ENCODE data around the gene ACSS1. TPM values are rescaled to one million over a fixed set of nuclear protein-coding genes. Genes with fewer than 3 reads are reported as not detected.

Gene ACSS1
- polyA plus RNA-seq, 2 of the 4 experiments (the other 2 are of a cell fraction): 7.2 to 7.6 TPM

DNA sequence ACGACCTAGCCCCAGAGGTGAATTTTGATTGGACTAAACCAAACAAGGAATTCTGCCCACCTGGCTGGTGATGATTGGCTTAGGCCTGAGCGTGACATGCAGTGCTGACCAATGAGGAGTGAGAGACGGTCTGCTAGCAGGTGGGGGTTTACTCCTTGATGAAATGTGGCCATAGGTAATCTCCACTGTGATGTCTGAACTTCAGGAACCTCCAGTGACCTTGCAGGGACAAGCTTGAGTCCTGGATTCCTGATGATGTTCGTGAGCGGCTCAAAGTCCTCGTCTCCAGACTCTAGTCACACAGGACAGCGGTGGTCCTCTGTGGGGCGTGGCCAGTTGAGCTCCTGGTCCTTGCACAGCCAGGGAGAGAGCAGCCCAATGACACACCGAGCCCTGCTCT, 15.6 kb upstream of the ACSS1 start:
- FAIRE-seq (no peak), ATAC-seq (no peak), DNase-seq (ENCODE audit: low read depth in 1 of 2, low spot score in 1 of 2) (no peak)
- Histone ChIP-seq H3K27ac (no peak overlapping the region), H3K4me2 (no peak overlapping the region), H3K4me3 (no peak overlapping the region), H3K4me1 (peaks cover 50% of the 10 kb centered on the region), H3K9me3 (no peaks in the 10 kb centered on the region)
- TF ChIP-seq HDAC2 (IDR thresholded peaks at IDR 0.05) (no peak), MAZ (IDR thresholded peaks at IDR 0.05; ENCODE audit: borderline replicate concordance, low read depth, low read length) (no peak), POLR2A (IDR thresholded peaks at IDR 0.05; ENCODE audit: low read length) (no peak), JUNB (IDR thresholded peaks at IDR 0.05) (no peak), CEBPB (IDR thresholded peaks at IDR 0.05) (no peak), ZFP36 (IDR thresholded peaks at IDR 0.05; ENCODE audit: borderline replicate concordance, partially characterized antibody) (no peak), POLR2AphosphoS2 (conservative IDR thresholded peaks at IDR 0.05; ENCODE audit: low read length) (no peak), ZC3H11A (IDR thresholded peaks at IDR 0.05) (no peak)
- TF ChIP-seq, protein P1, sequence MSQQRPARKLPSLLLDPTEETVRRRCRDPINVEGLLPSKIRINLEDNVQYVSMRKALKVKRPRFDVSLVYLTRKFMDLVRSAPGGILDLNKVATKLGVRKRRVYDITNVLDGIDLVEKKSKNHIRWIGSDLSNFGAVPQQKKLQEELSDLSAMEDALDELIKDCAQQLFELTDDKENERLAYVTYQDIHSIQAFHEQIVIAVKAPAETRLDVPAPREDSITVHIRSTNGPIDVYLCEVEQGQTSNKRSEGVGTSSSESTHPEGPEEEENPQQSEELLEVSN (IDR thresholded peaks at IDR 0.05; ENCODE audit: borderline replicate concordance, low read depth): no peak
- TF ChIP-seq, protein P2, sequence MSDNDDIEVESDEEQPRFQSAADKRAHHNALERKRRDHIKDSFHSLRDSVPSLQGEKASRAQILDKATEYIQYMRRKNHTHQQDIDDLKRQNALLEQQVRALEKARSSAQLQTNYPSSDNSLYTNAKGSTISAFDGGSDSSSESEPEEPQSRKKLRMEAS (IDR thresholded peaks at IDR 0.05): no peak
- TF ChIP-seq, protein P3, sequence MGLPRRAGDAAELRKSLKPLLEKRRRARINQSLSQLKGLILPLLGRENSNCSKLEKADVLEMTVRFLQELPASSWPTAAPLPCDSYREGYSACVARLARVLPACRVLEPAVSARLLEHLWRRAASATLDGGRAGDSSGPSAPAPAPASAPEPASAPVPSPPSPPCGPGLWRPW (IDR thresholded peaks at IDR 0.05): no peak
- 71% methylated on average over 9 of the region's 9 CpGs for WGBS (ENCODE audit: missing lambda C conversion rate)
- ChIA-PET POLR2A (no interaction called here), CTCF (interaction anchor here (0.8 to 6.1 kb wide), 4 partner anchors 12 to 174 kb away, joined by 3 to 69 read pairs (median 3); partner anchors contain the start of gene ACSS1)

DNA sequence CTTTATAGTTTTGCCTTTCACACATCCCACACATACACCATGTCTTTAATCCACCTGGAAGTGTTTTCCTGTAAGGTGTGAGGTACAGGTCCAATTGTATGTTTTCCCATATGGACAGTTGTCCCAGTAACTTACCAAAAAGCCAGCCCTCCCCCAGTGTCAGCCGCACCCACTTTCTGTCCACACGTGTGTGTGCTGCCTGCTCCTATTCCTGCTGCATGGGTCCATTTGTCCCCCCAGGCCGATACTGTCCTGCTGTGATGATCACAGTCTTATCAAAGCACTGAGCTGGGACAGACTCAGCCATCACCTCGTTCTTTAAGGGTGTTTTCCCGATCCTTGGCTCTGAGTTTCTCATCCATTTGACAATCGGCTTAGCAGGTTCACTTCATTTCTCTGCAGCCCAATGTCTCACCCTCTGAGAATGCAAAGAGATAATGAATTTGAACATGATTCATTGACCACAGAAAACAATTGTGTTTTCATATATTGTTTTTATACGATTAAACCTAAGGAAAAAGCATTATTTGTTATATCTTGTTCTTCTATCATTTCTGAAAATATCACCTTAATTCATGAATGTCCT, 14.4 kb upstream of the ACSS1 start:
- H3K4me2 ChIP-seq: peak overlapping the region; percentile 29; the same call in 2 of the 3 replicates
- ChIA-PET CTCF (interaction anchor here (0.8 to 2.3 kb wide), 3 partner anchors 12 to 78 kb away, joined by 3 to 7 read pairs (median 3); no protein-coding TSS in a partner anchor), POLR2A (no interaction called here)
- DNase-seq (ENCODE audit: low read depth in 1 of 2, low spot score in 1 of 2): no peak
- ATAC-seq: no peak
- H3K4me1 ChIP-seq: peaks cover 45% of the 10 kb centered on the region
- no peak overlapping the region for H3K4me3 ChIP-seq
- WGBS (ENCODE audit: missing lambda C conversion rate): 52% methylated on average over 7 of the region's 7 CpGs
- H3K27ac ChIP-seq: peak overlapping the region in 1 of 2 experiments; percentile 35; a peak in 2 of 6 replicates
- no peaks in the 10 kb centered on the region for H3K9me3 ChIP-seq
- TF ChIP-seq ZNF302 (CRISPR knock-in tag; IDR thresholded peaks at IDR 0.05) (no peak), ZFP36 (IDR thresholded peaks at IDR 0.05; ENCODE audit: borderline replicate concordance, partially characterized antibody) (no peak), EP300 (IDR thresholded peaks at IDR 0.05) (no peak), HEYL (CRISPR knock-in tag; IDR thresholded peaks at IDR 0.05) (no peak), KDM1A (IDR thresholded peaks at IDR 0.05; ENCODE audit: low read depth) (no peak), SREBF2 (IDR thresholded peaks at IDR 0.05) (no peak)
- FAIRE-seq: no peak

DNA sequence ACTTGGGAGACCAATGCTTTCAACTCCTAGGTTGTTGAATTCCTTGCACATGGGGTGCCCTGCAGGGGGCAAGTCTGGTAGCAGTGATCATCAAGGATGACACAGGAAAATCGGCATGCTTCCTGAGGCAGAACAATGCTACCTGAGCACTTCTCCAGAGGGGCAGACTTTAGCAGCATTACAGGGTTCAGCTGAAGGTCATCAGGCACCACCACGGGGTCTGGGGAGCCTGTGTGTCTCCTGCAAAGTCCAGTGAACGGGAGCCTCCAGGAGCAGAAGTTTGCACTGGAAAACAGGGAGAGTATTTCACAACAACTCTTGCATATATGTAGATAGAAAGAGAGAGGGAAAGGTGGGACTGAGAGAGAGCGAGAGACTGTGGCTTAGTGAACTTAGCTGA, 13.8 kb upstream of the ACSS1 start:
- DNase-seq (ENCODE audit: low read depth in 1 of 2, low spot score in 1 of 2): no peak
- POLR2A ChIA-PET: no interaction called here
- Histone ChIP-seq H3K4me1 (peaks cover 39% of the 10 kb centered on the region), H3K4me2 (peak overlapping the region; percentile 29; the same call in 2 of the 3 replicates), H3K9me3 (no peaks in the 10 kb centered on the region), H3K4me3 (no peak overlapping the region), H3K27ac (peak overlapping the region in 1 of 2 experiments; percentile 35; a peak in 2 of 6 replicates)
- TF ChIP-seq CEBPB (IDR thresholded peaks at IDR 0.05) (peak in 1 of 2 experiments; percentile 34; a peak in 2 of 4 replicates), MYC (IDR thresholded peaks at IDR 0.05; ENCODE audit: borderline replicate concordance, low read length) (no peak)
- WGBS (ENCODE audit: missing lambda C conversion rate): 35% methylated on average over 4 of the region's 4 CpGs
- CTCF ChIA-PET: interaction anchor here (1.1 to 2.3 kb wide), 4 partner anchors 11 to 326 kb away, joined by 3 to 7 read pairs (median 4); no protein-coding TSS in a partner anchor
- ATAC-seq: peak; percentile 47 to 61; a peak in 5 of 6 replicates
- FAIRE-seq: no peak

DNA sequence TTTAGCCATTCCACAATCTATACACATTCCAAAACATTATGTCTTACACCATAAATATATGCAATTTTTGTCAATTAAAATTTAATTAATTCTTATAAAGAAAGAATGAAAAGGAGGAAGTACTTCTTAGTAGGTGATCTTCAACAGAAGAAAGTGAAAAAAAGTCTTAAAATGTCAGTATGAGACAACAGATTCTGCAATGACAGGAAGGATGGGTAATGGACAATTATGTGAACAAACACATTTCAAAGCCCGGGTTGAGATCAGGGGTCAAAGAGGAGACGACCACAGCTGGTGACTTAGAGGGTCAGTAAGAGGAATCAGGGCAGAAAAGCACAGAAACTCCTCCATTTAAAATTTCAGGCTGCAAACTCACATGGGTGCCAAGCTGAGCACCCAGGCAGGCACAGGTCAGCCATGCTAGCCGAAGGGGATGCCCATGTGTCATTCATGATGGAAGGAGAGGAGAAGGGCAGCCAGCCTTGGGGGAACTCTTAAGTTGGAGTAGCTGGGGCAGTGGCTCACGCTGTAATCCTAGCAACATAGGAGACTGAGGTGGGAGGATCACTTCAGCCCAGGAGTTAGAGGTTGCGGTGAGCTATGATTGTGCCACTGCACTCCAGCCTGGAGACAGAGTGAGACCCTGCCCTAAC, 13.0 kb upstream of the ACSS1 start:
- 51% methylated on average over 5 of the region's 5 CpGs for WGBS (ENCODE audit: missing lambda C conversion rate)
- H3K4me3 ChIP-seq: no peak overlapping the region
- TF ChIP-seq, protein P4, sequence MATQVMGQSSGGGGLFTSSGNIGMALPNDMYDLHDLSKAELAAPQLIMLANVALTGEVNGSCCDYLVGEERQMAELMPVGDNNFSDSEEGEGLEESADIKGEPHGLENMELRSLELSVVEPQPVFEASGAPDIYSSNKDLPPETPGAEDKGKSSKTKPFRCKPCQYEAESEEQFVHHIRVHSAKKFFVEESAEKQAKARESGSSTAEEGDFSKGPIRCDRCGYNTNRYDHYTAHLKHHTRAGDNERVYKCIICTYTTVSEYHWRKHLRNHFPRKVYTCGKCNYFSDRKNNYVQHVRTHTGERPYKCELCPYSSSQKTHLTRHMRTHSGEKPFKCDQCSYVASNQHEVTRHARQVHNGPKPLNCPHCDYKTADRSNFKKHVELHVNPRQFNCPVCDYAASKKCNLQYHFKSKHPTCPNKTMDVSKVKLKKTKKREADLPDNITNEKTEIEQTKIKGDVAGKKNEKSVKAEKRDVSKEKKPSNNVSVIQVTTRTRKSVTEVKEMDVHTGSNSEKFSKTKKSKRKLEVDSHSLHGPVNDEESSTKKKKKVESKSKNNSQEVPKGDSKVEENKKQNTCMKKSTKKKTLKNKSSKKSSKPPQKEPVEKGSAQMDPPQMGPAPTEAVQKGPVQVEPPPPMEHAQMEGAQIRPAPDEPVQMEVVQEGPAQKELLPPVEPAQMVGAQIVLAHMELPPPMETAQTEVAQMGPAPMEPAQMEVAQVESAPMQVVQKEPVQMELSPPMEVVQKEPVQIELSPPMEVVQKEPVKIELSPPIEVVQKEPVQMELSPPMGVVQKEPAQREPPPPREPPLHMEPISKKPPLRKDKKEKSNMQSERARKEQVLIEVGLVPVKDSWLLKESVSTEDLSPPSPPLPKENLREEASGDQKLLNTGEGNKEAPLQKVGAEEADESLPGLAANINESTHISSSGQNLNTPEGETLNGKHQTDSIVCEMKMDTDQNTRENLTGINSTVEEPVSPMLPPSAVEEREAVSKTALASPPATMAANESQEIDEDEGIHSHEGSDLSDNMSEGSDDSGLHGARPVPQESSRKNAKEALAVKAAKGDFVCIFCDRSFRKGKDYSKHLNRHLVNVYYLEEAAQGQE (IDR thresholded peaks at IDR 0.05): no peak
- TF ChIP-seq RCOR1 (IDR thresholded peaks at IDR 0.05; ENCODE audit: low read depth, low read length) (no peak), RNF2 (IDR thresholded peaks at IDR 0.05; ENCODE audit: borderline replicate concordance, low read depth) (no peak)
- ChIA-PET CTCF (interaction anchor here (0.6 to 2.3 kb wide), 5 partner anchors 10 to 326 kb away, joined by 3 to 7 read pairs (median 4); no protein-coding TSS in a partner anchor), POLR2A (no interaction called here)
- H3K4me2 ChIP-seq: 0 out of 3 replicates have a peak overlapping the region, but pooled peaks have one; percentile 29
- H3K9me3 ChIP-seq: no peaks in the 10 kb centered on the region
- FAIRE-seq: no peak
- H3K4me1 ChIP-seq: peaks cover 36% of the 10 kb centered on the region
- no peak for DNase-seq (ENCODE audit: low read depth in 1 of 2, low spot score in 1 of 2)
- no peak overlapping the region for H3K27ac ChIP-seq
- peak in 1 of 2 experiments; percentile 52; a peak in 3 of 6 replicates for ATAC-seq

Measured in A549 (cell line).